ENCODE measurements around the gene TXNDC9. TPM values are rescaled to one million over a fixed set of nuclear protein-coding genes. Genes with fewer than 3 reads are reported as not detected.

The TXNDC9 gene
- total RNA-seq = 55.7 TPM

GRCh38 chr2:99335911-99336803 is at the start of gene TXNDC9:
Gene TXNDC9 (minus strand): TSS chr2:99336333. CDS start chr2:99333210, 3,123 bp downstream.

GRCh38 chr2:99337113-99338028 is 1.2 kb upstream of the TXNDC9 start, which contains the start of gene EIF5B:
Gene EIF5B (plus strand): TSS chr2:99337389. CDS start chr2:99337555, 166 bp downstream.

GRCh38 chr2:99301097-99301496 is 35.0 kb downstream of the TXNDC9 start, which contains the start of gene LYG1:
Gene LYG1 (minus strand): TSS chr2:99301197. CDS start chr2:99295670, 5,527 bp downstream.

Other genes with a start within 250 kb of the TXNDC9 start
- 1.6 TPM for gene C2orf15, start 194.6 kb downstream of the TXNDC9 start, total RNA-seq
- gene TSGA10, start 181.4 kb downstream of the TXNDC9 start, total RNA-seq = 25.4 TPM
- gene LIPT1, start 181.4 kb downstream of the TXNDC9 start, total RNA-seq = 4.7 TPM
- gene MITD1, start 155.3 kb downstream of the TXNDC9 start, total RNA-seq = 21.6 TPM
- 69.5 TPM for gene MRPL30, start 155.1 kb downstream of the TXNDC9 start, total RNA-seq
- not detected for gene LYG2, start 80.7 kb downstream of the TXNDC9 start, total RNA-seq
- gene LYG1, start 35.1 kb downstream of the TXNDC9 start, total RNA-seq = 1.6 TPM
- gene EIF5B, start 1.1 kb upstream of the TXNDC9 start, total RNA-seq = 23.5 TPM
- 150 TPM for gene REV1, start 153.7 kb upstream of the TXNDC9 start, total RNA-seq